Measurements from ENCODE around the gene THBS2. TPM values are rescaled to one million over a fixed set of nuclear protein-coding genes. Genes with fewer than 3 reads are reported as not detected.
"Not testable (repeated sequence)": the region's sequence is repeated elsewhere in the genome, so short reads cannot be mapped to it uniquely, and the experiment has no call there.

THBS2 gene
- total RNA-seq, 1 experiment from 2014 or later, result not detected

- CTCF ChIA-PET, result no interaction called here
- no peaks in the 10 kb centered on the region for H4K20me1 ChIP-seq (ENCODE audit: insufficient read depth)
- H3K4me2 ChIP-seq, result no peak overlapping the region
- intact Hi-C loops (cut with micrococcal nuclease; ENCODE audit: unreplicated experiment), result no loop called here
- H3K9me2 ChIP-seq (ENCODE audit: insufficient read depth), result no peaks in the 10 kb centered on the region
- no peaks in the 10 kb centered on the region for H3K79me2 ChIP-seq (ENCODE audit: low read depth)
- no peak for TF ChIP-seq EZH2 (IDR thresholded peaks at IDR 0.05; ENCODE audit: low read depth)
- no peak for TF ChIP-seq CTCF (conservative IDR thresholded peaks at IDR 0.05)
- no peak for DNase-seq
- BruUV-seq (replicated peaks), result no TSS peak
- H3K27ac ChIP-seq, result no peak overlapping the region
- no peaks in the 10 kb centered on the region for H3K9me3 ChIP-seq (ENCODE audit: insufficient read depth, low read depth)
- H3K27me3 ChIP-seq (ENCODE audit: insufficient read depth, low read depth), result peaks cover 34% of the 10 kb centered on the region
- no peaks in the 10 kb centered on the region for H3K36me3 ChIP-seq (ENCODE audit: low read depth)
- H3F3A ChIP-seq (ENCODE audit: insufficient read depth, low read depth), result no peaks in the 10 kb centered on the region
- H2AFZ ChIP-seq, result no peak overlapping the region
- no peaks in the 10 kb centered on the region for H3K4me1 ChIP-seq (replicated peaks; ENCODE audit: insufficient read depth)
- H3K4me3 ChIP-seq, result no peak overlapping the region
- POLR2A ChIA-PET (ENCODE audit: unreplicated experiment), result no interaction called here
Measured at GRCh38 chr6:169216830-169217229, 36.8 kb downstream of the THBS2 start.

- TF ChIP-seq EZH2 (IDR thresholded peaks at IDR 0.05; ENCODE audit: low read depth), result no peak
- TF ChIP-seq CTCF (conservative IDR thresholded peaks at IDR 0.05), result no peak
- Histone ChIP-seq H3K4me3 (no peak overlapping the region), H3K4me1 (replicated peaks; ENCODE audit: insufficient read depth) (no peaks in the 10 kb centered on the region), H3K27ac (no peak overlapping the region), H3F3A (ENCODE audit: insufficient read depth, low read depth) (no peaks in the 10 kb centered on the region), H3K9me2 (ENCODE audit: insufficient read depth) (no peaks in the 10 kb centered on the region), H3K4me2 (no peak overlapping the region), H3K36me3 (ENCODE audit: low read depth) (no peaks in the 10 kb centered on the region), H3K9me3 (ENCODE audit: insufficient read depth, low read depth) (no peaks in the 10 kb centered on the region), H4K20me1 (ENCODE audit: insufficient read depth) (no peaks in the 10 kb centered on the region), H2AFZ (no peak overlapping the region; the same call in 1 of the 2 replicates), H3K79me2 (ENCODE audit: low read depth) (no peaks in the 10 kb centered on the region), H3K27me3 (ENCODE audit: insufficient read depth, low read depth) (peaks cover 21% of the 10 kb centered on the region)
- ChIA-PET CTCF (no interaction called here), POLR2A (ENCODE audit: unreplicated experiment) (no interaction called here)
- intact Hi-C loops (cut with micrococcal nuclease; ENCODE audit: unreplicated experiment), result no loop called here
- no peak for DNase-seq
- BruUV-seq (replicated peaks), result no TSS peak
Measured at GRCh38 chr6:169215201-169215681, 38.4 kb downstream of the THBS2 start.

- H2AFZ ChIP-seq; POLR2A ChIA-PET (ENCODE audit: unreplicated experiment); CTCF ChIA-PET; H3K4me2 ChIP-seq; intact Hi-C loops (cut with micrococcal nuclease; ENCODE audit: unreplicated experiment); H3K79me2 ChIP-seq (ENCODE audit: low read depth); H3K4me1 ChIP-seq (replicated peaks; ENCODE audit: insufficient read depth); H4K20me1 ChIP-seq (ENCODE audit: insufficient read depth); H3K4me3 ChIP-seq; H3K27ac ChIP-seq; BruUV-seq (replicated peaks); H3K36me3 ChIP-seq (ENCODE audit: low read depth); H3K9me3 ChIP-seq (ENCODE audit: insufficient read depth, low read depth); DNase-seq; H3K9me2 ChIP-seq (ENCODE audit: insufficient read depth); H3F3A ChIP-seq (ENCODE audit: insufficient read depth, low read depth): not testable (repeated sequence)
- H3K27me3 ChIP-seq (ENCODE audit: insufficient read depth, low read depth), result peaks cover 21% of the 10 kb centered on the region
Measured at GRCh38 chr6:169214789-169215188, 38.9 kb downstream of the THBS2 start.

GRCh38 chr6:169213814-169214520 is 39.7 kb downstream of the THBS2 start:
- no peak for DNase-seq
- ChIA-PET CTCF (no interaction called here), POLR2A (ENCODE audit: unreplicated experiment) (no interaction called here)
- intact Hi-C loops (cut with micrococcal nuclease; ENCODE audit: unreplicated experiment), result no loop called here
- H3K9me3 ChIP-seq (ENCODE audit: insufficient read depth, low read depth), result no peaks in the 10 kb centered on the region
- peaks cover 21% of the 10 kb centered on the region for H3K27me3 ChIP-seq (ENCODE audit: insufficient read depth, low read depth)
- no peak overlapping the region for H3K27ac ChIP-seq
- H3K9me2 ChIP-seq (ENCODE audit: insufficient read depth), result no peaks in the 10 kb centered on the region
- no peaks in the 10 kb centered on the region for H4K20me1 ChIP-seq (ENCODE audit: insufficient read depth)
- no TSS peak for BruUV-seq (replicated peaks)
- TF ChIP-seq CTCF (conservative IDR thresholded peaks at IDR 0.05) (no peak), EZH2 (IDR thresholded peaks at IDR 0.05; ENCODE audit: low read depth) (no peak)
- H3K4me1 ChIP-seq (replicated peaks; ENCODE audit: insufficient read depth), result no peaks in the 10 kb centered on the region
- no peaks in the 10 kb centered on the region for H3F3A ChIP-seq (ENCODE audit: insufficient read depth, low read depth)
- no peak overlapping the region for H3K4me2 ChIP-seq
- H3K36me3 ChIP-seq (ENCODE audit: low read depth), result no peaks in the 10 kb centered on the region
- no peak overlapping the region for H3K4me3 ChIP-seq
- H2AFZ ChIP-seq, result no peak overlapping the region
- H3K79me2 ChIP-seq (ENCODE audit: low read depth), result no peaks in the 10 kb centered on the region
